ENCODE measurements around the gene HDAC8. TPM values are rescaled to one million over a fixed set of nuclear protein-coding genes. Genes with fewer than 3 reads are reported as not detected.

HDAC8 gene
- total RNA-seq, 1 donor from 2014 or later = 21.4 TPM

GRCh38 chrX:72306851-72307645 is 265.6 kb downstream of the HDAC8 start:
- H3K9ac ChIP-seq (ENCODE audit: low read depth in 1 of 3, low read length in 3 of 3) = peak overlapping the region in 2 of 3 donors; percentile 32 to 45
- H3K9me3 ChIP-seq (ENCODE audit: control insufficient read depth in 3 of 3, low read length in 3 of 3) = no peaks in the 10 kb centered on the region
- peaks cover 12 to 60% (median 28%) of the 10 kb centered on the region in 3 donors for H3K27me3 ChIP-seq (ENCODE audit: control insufficient read depth in 3 of 3, insufficient read depth in 3 of 3, low read length in 3 of 3)
- peak overlapping the region; percentile 49 to 65 (median 63) for H3K4me3 ChIP-seq (ENCODE audit: low read length in 3 of 3)
- peaks cover 13 to 28% (median 14%) of the 10 kb centered on the region in 3 donors for H3K4me1 ChIP-seq (ENCODE audit: control insufficient read depth in 3 of 3, insufficient read depth in 3 of 3, low read length in 3 of 3)
- no peaks in the 10 kb centered on the region for H3K36me3 ChIP-seq (ENCODE audit: control insufficient read depth in 3 of 3, insufficient read depth in 3 of 3, low read length in 3 of 3)
- no peak overlapping the region for H3K27ac ChIP-seq (ENCODE audit: low read depth, low read length)

- H3K27ac ChIP-seq (ENCODE audit: low read depth, low read length) = no peak overlapping the region
- H3K36me3 ChIP-seq (ENCODE audit: control insufficient read depth in 3 of 3, insufficient read depth in 3 of 3, low read length in 3 of 3) = no peaks in the 10 kb centered on the region
- peaks cover 12 to 67% (median 28%) of the 10 kb centered on the region in 3 donors for H3K27me3 ChIP-seq (ENCODE audit: control insufficient read depth in 3 of 3, insufficient read depth in 3 of 3, low read length in 3 of 3)
- H3K4me1 ChIP-seq (ENCODE audit: control insufficient read depth in 3 of 3, insufficient read depth in 3 of 3, low read length in 3 of 3) = peaks cover 13 to 28% (median 14%) of the 10 kb centered on the region in 3 donors
- no peak overlapping the region for H3K9ac ChIP-seq (ENCODE audit: low read depth in 1 of 3, low read length in 3 of 3)
- H3K4me3 ChIP-seq (ENCODE audit: low read length in 3 of 3) = peak overlapping the region; percentile 51 to 65 (median 63)
- no peaks in the 10 kb centered on the region for H3K9me3 ChIP-seq (ENCODE audit: control insufficient read depth in 3 of 3, low read length in 3 of 3)
Measured at GRCh38 chrX:72306085-72306801, 266.4 kb downstream of the HDAC8 start.

GRCh38 chrX:72305286-72306084 is 267.2 kb downstream of the HDAC8 start, which contains the start of gene CITED1:
Gene CITED1 (minus strand): TSS chrX:72305914. CDS start chrX:72302869, 3,045 bp downstream.
- H3K4me3 ChIP-seq (ENCODE audit: low read length in 3 of 3) = peak within 1 kb of the TSS; percentile 51 to 65 (median 63)
- no peaks in the 10 kb centered on the region for H3K9me3 ChIP-seq (ENCODE audit: control insufficient read depth in 3 of 3, low read length in 3 of 3)
- peaks cover 16 to 71% (median 28%) of the 10 kb centered on the region in 3 donors for H3K27me3 ChIP-seq (ENCODE audit: control insufficient read depth in 3 of 3, insufficient read depth in 3 of 3, low read length in 3 of 3)
- H3K9ac ChIP-seq (ENCODE audit: low read depth in 1 of 3, low read length in 3 of 3) = peak within 1 kb of the TSS in 1 of 3 donors; percentile 25
- no peak within 1 kb of the TSS for H3K27ac ChIP-seq (ENCODE audit: low read depth, low read length)
- H3K36me3 ChIP-seq (ENCODE audit: control insufficient read depth in 3 of 3, insufficient read depth in 3 of 3, low read length in 3 of 3) = no peaks in the 10 kb centered on the region
- peaks cover 13 to 28% (median 14%) of the 10 kb centered on the region in 3 donors for H3K4me1 ChIP-seq (ENCODE audit: control insufficient read depth in 3 of 3, insufficient read depth in 3 of 3, low read length in 3 of 3)

GRCh38 chrX:72304877-72305276 is 267.8 kb downstream of the HDAC8 start:
- H3K9ac ChIP-seq (ENCODE audit: low read depth in 1 of 3, low read length in 3 of 3) = peak overlapping the region in 1 of 3 donors; percentile 25
- H3K27me3 ChIP-seq (ENCODE audit: control insufficient read depth in 3 of 3, insufficient read depth in 3 of 3, low read length in 3 of 3) = peaks cover 16 to 75% (median 27%) of the 10 kb centered on the region in 3 donors
- H3K36me3 ChIP-seq (ENCODE audit: control insufficient read depth in 3 of 3, insufficient read depth in 3 of 3, low read length in 3 of 3) = no peaks in the 10 kb centered on the region
- H3K9me3 ChIP-seq (ENCODE audit: control insufficient read depth in 3 of 3, low read length in 3 of 3) = no peaks in the 10 kb centered on the region
- peaks cover 13 to 28% (median 14%) of the 10 kb centered on the region in 3 donors for H3K4me1 ChIP-seq (ENCODE audit: control insufficient read depth in 3 of 3, insufficient read depth in 3 of 3, low read length in 3 of 3)
- H3K27ac ChIP-seq (ENCODE audit: low read depth, low read length) = no peak overlapping the region
- H3K4me3 ChIP-seq (ENCODE audit: low read length in 3 of 3) = peak overlapping the region in 2 of 3 donors; percentile 13 to 26

GRCh38 chrX:72301781-72302180 is 270.9 kb downstream of the HDAC8 start:
- H3K9me3 ChIP-seq (ENCODE audit: control insufficient read depth in 3 of 3, low read length in 3 of 3) = no peaks in the 10 kb centered on the region
- H3K4me1 ChIP-seq (ENCODE audit: control insufficient read depth in 3 of 3, insufficient read depth in 3 of 3, low read length in 3 of 3) = peaks cover 2 to 12% (median 3%) of the 10 kb centered on the region in 3 donors
- peaks cover 14 to 61% (median 16%) of the 10 kb centered on the region in 3 donors for H3K27me3 ChIP-seq (ENCODE audit: control insufficient read depth in 3 of 3, insufficient read depth in 3 of 3, low read length in 3 of 3)
- H3K9ac ChIP-seq (ENCODE audit: low read depth in 1 of 3, low read length in 3 of 3) = no peak overlapping the region
- H3K27ac ChIP-seq (ENCODE audit: low read depth, low read length) = no peak overlapping the region
- H3K36me3 ChIP-seq (ENCODE audit: control insufficient read depth in 3 of 3, insufficient read depth in 3 of 3, low read length in 3 of 3) = no peaks in the 10 kb centered on the region
- H3K4me3 ChIP-seq (ENCODE audit: low read length in 3 of 3) = no peak overlapping the region

- no peaks in the 10 kb centered on the region for H3K36me3 ChIP-seq (ENCODE audit: control insufficient read depth in 3 of 3, insufficient read depth in 3 of 3, low read length in 3 of 3)
- H3K4me3 ChIP-seq (ENCODE audit: low read length in 3 of 3) = no peak overlapping the region
- H3K27ac ChIP-seq (ENCODE audit: low read depth, low read length) = no peak overlapping the region
- peaks cover 7 to 51% (median 12%) of the 10 kb centered on the region in 3 donors for H3K27me3 ChIP-seq (ENCODE audit: control insufficient read depth in 3 of 3, insufficient read depth in 3 of 3, low read length in 3 of 3)
- H3K4me1 ChIP-seq (ENCODE audit: control insufficient read depth in 3 of 3, insufficient read depth in 3 of 3, low read length in 3 of 3) = peaks cover 0 to 5% (median under 1%) of the 10 kb centered on the region in 3 donors
- H3K9me3 ChIP-seq (ENCODE audit: control insufficient read depth in 3 of 3, low read length in 3 of 3) = no peaks in the 10 kb centered on the region
- no peak overlapping the region for H3K9ac ChIP-seq (ENCODE audit: low read depth in 1 of 3, low read length in 3 of 3)
Measured at GRCh38 chrX:72299891-72300630, 272.6 kb downstream of the HDAC8 start.

GRCh38 chrX:72297953-72298730 is 274.5 kb downstream of the HDAC8 start:
- H3K27ac ChIP-seq (ENCODE audit: low read depth, low read length) = no peak overlapping the region
- H3K4me1 ChIP-seq (ENCODE audit: control insufficient read depth in 3 of 3, insufficient read depth in 3 of 3, low read length in 3 of 3) = no peaks in the 10 kb centered on the region
- H3K36me3 ChIP-seq (ENCODE audit: control insufficient read depth in 3 of 3, insufficient read depth in 3 of 3, low read length in 3 of 3) = no peaks in the 10 kb centered on the region
- no peak overlapping the region for H3K4me3 ChIP-seq (ENCODE audit: low read length in 3 of 3)
- no peaks in the 10 kb centered on the region for H3K9me3 ChIP-seq (ENCODE audit: control insufficient read depth in 3 of 3, low read length in 3 of 3)
- peaks cover 0 to 38% (median 8%) of the 10 kb centered on the region in 3 donors for H3K27me3 ChIP-seq (ENCODE audit: control insufficient read depth in 3 of 3, insufficient read depth in 3 of 3, low read length in 3 of 3)
- no peak overlapping the region for H3K9ac ChIP-seq (ENCODE audit: low read depth in 1 of 3, low read length in 3 of 3)

GRCh38 chrX:72296991-72297390 is 275.7 kb downstream of the HDAC8 start:
- H3K27me3 ChIP-seq (ENCODE audit: control insufficient read depth in 3 of 3, insufficient read depth in 3 of 3, low read length in 3 of 3) = peaks cover 0 to 27% (median 3%) of the 10 kb centered on the region in 3 donors
- no peak overlapping the region for H3K4me3 ChIP-seq (ENCODE audit: low read length in 3 of 3)
- no peak overlapping the region for H3K27ac ChIP-seq (ENCODE audit: low read depth, low read length)
- no peak overlapping the region for H3K9ac ChIP-seq (ENCODE audit: low read depth in 1 of 3, low read length in 3 of 3)
- no peaks in the 10 kb centered on the region for H3K4me1 ChIP-seq (ENCODE audit: control insufficient read depth in 3 of 3, insufficient read depth in 3 of 3, low read length in 3 of 3)
- H3K9me3 ChIP-seq (ENCODE audit: control insufficient read depth in 3 of 3, low read length in 3 of 3) = no peaks in the 10 kb centered on the region
- H3K36me3 ChIP-seq (ENCODE audit: control insufficient read depth in 3 of 3, insufficient read depth in 3 of 3, low read length in 3 of 3) = no peaks in the 10 kb centered on the region
